GM21825 (cell line): ENCODE results near the gene PCDHGC5.

ENCODE experiments used
- ATAC-seq: cut with Tn5 transposase; IDR thresholded peaks from one replicate; pipeline ENCODE4 v1.9.1; 2021; ENCODE audit warnings: mild to moderate bottlenecking, moderate library complexity; ENCODE audit not compliant: unreplicated experiment

PCDHGC5 gene

GRCh38 chr5:141488591-141489561, at the start of gene PCDHGC5:
Gene PCDHGC5, plus strand, starts transcription at chr5:141489081. Its CDS starts 160 bp downstream, at chr5:141489241.
- no peak for ATAC-seq

GRCh38 chr5:141439411-141440141, 49.3 kb upstream of the PCDHGC5 start:
- no peak for ATAC-seq

- ATAC-seq, result no peak
These were observed 48.5 kb upstream of the PCDHGC5 start for GRCh38 chr5:141440341-141440740.

GRCh38 chr5:141441571-141442170, 47.2 kb upstream of the PCDHGC5 start:
- no peak for ATAC-seq

GRCh38 chr5:141465351-141465750, 23.5 kb upstream of the PCDHGC5 start:
- no peak for ATAC-seq

GRCh38 chr5:141475625-141476131, 13.2 kb upstream of the PCDHGC5 start, which contains the start of gene PCDHGC3:
Gene PCDHGC3, plus strand, starts transcription at chr5:141475966. Its CDS starts 151 bp downstream, at chr5:141476117.
- ATAC-seq, result peak; percentile 99

- ATAC-seq, result peak; percentile 12
These were observed 12.6 kb upstream of the PCDHGC5 start for GRCh38 chr5:141476132-141476911.

- ATAC-seq, result no peak
These were observed 11.8 kb upstream of the PCDHGC5 start for GRCh38 chr5:141477044-141477575.

- ATAC-seq, result no peak
These were observed 11.1 kb upstream of the PCDHGC5 start for GRCh38 chr5:141477815-141478214.

- no peak for ATAC-seq
These were observed 10.4 kb upstream of the PCDHGC5 start for GRCh38 chr5:141478321-141478945.

GRCh38 chr5:141479776-141480175, 9.1 kb upstream of the PCDHGC5 start:
- ATAC-seq, result no peak

GRCh38 chr5:141483902-141484301, 5.0 kb upstream of the PCDHGC5 start:
- no peak for ATAC-seq

- ATAC-seq, result no peak
These were observed 4.6 kb upstream of the PCDHGC5 start for GRCh38 chr5:141484310-141484640.

GRCh38 chr5:141484641-141485311, 4.1 kb upstream of the PCDHGC5 start, which contains the start of gene PCDHGC4:
Gene PCDHGC4, plus strand, starts transcription at chr5:141485030. Its CDS starts 144 bp downstream, at chr5:141485174.
- ATAC-seq, result no peak

- no peak for ATAC-seq
These were observed 3.4 kb upstream of the PCDHGC5 start for GRCh38 chr5:141485321-141486055.

GRCh38 chr5:141486091-141486490, 2.8 kb upstream of the PCDHGC5 start:
- no peak for ATAC-seq

GRCh38 chr5:141487131-141487530, 1.8 kb upstream of the PCDHGC5 start:
- no peak for ATAC-seq

- no peak for ATAC-seq
These were observed 960 bp downstream of the PCDHGC5 start for GRCh38 chr5:141489841-141490240.
